ENCODE measurements around the gene SCN4A.

The SCN4A gene

DNA sequence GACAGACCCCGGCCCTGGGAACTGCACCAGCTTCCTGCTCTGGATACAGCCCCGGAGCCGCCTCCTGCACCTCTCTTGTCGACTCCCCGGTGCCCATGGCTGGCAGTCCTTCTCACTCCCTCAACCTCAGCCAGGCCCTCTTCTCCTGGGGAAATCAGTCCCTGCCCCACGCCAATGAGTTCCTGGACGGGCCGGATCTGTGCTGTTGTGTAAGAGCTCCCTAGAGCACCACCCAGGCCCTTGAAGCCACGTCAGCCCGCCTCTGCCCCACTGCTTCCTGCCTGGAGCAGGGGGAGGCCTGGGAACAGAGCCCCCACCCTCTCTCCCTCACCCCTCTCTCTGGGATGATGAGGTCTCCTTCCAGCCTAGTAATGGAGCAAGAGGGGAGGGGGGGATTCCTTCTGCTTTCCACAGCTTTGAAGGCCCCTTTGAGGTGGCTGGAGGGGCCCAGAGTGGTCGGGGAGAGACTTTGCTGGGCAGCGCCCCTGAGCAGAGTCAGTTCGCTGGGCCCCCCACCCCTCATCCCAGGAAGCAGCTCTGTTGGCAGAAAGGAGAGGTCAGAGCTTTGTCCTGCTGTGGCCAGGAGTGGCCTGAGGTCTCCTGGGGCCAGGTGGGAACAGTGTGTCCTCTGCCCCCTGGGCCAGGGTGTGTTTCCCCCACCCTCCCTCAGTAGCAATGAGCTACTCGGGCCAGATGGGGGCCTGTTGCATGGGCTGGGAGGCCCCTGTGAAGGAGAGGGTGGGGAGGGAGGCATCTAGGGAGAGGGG lies 29.2 kb upstream of the SCN4A start:
- no peak for DNase-seq (ENCODE audit: low read depth, low spot score)

GRCh38 chr17:64001091-64001579 lies 28.4 kb upstream of the SCN4A start:
- no peak for DNase-seq (ENCODE audit: low read depth, low spot score)

- DNase-seq (ENCODE audit: low read depth, low spot score): no peak
Observed at GRCh38 chr17:63999680-64000531, 27.2 kb upstream of the SCN4A start.

- no peak for DNase-seq (ENCODE audit: low read depth, low spot score)
Observed at GRCh38 chr17:63998721-63999679, 26.3 kb upstream of the SCN4A start.

DNA sequence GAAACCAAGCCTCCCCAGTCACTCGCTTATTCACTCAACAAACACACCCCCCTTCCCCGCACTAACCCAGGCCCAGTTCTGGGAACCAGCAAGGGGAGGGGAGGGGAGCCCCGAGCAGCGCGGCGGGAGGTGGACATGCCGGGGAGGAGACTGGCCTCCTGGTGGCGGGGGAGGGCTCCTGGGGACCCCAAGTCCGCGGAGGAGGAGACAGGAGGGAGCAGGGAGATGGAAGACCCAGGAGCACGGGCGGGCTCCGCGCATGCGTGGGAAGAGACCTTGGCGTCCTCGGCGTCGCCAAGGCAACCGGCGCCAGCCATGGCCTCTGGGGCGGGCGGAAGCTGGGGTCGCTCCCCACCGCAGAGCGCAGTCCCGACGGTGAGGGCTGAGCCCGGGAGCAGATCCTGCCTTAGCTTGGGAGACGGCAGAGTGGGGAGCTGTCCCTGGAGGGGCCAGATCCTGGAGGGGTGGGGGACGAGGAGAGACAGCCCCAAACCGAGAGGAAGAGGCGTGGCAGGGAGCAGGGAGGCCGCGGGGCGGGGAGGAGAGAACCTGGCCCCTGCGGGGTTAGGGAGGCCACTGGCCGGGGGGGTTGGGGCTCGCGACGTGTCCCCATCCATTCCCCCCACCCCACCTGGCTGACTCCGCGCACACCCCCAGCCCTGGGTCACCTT lies 25.5 kb upstream of the SCN4A start, which contains the start of gene PRR29:
Gene PRR29, plus strand, starts transcription at position 302 of the 671 bp plus-strand sequence. Its CDS starts 14 bp downstream, at position 316.
- peak; percentile 7 for DNase-seq (ENCODE audit: low read depth, low spot score)

DNA sequence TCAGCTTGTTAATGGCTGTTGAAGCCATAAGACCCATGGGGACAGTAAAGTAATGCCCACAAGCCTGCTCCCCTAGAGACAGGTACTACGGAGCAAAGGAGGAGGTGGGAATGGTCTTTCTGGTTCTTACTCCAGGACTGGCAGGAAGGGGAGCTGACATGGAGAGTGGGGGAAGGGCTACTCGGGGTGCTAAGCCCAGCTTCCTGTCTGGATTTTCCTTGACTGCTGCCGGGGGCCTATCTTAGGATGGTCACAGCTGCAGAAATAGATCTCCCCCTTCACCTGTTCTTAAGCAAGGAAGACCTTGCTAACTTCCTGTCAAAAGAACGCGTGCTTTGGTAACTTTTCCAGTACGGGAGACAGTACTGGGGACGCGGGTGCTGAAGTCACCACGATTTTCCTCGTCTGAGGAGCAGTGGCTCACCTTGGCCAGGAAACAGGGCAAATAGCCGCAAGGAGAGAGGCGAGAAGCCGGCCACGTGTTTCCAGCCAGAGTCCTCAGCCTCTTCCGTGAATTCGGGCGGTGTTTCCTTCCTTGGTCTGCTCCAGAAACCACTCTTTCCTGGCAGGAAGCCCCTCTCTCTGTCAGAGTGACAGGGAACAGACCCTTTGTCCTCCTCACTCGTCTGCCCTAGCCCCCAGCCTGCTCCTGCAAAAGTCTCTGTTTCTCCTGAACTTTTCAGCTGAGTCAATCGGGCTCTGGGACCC lies 24.8 kb upstream of the SCN4A start:
- DNase-seq (ENCODE audit: low read depth, low spot score): no peak

GRCh38 chr17:63996430-63997182 lies 23.9 kb upstream of the SCN4A start:
- no peak for DNase-seq (ENCODE audit: low read depth, low spot score)

- DNase-seq (ENCODE audit: low read depth, low spot score): no peak
Observed at GRCh38 chr17:63995626-63996025, 22.9 kb upstream of the SCN4A start.

DNA sequence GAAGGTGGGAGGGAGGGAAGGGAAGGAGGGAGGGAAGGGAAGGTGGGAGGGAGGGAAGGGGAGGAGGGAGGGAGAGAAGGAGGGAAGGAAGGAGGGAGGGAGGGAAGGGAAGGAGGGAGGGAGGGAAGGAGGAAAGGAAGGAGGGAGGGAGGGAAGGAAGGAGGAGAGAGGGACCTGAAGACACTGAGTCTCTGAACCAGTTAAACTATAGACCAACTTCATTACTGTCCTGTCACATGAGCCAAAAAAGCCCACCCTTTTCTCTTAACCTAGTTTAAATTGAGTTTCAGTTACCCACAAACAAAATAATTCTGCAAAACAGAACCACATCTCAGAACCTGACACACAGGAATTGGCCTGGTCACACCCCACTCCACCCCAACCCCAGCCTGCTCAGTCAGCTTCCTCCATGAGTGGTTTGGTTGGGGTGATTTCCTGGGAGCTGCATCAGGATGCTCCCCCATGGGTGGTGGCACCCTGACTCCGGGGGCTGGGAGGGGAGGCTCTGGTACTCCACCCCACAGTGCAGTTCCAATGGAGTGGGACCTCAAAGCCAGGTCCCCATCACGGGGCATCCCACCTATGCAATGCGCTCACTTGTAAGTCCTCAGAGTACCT lies 20.8 kb upstream of the SCN4A start:
- no peak for DNase-seq (ENCODE audit: low read depth, low spot score)

- no peak for DNase-seq (ENCODE audit: low read depth, low spot score)
Observed at GRCh38 chr17:63991611-63992010, 18.9 kb upstream of the SCN4A start.

DNA sequence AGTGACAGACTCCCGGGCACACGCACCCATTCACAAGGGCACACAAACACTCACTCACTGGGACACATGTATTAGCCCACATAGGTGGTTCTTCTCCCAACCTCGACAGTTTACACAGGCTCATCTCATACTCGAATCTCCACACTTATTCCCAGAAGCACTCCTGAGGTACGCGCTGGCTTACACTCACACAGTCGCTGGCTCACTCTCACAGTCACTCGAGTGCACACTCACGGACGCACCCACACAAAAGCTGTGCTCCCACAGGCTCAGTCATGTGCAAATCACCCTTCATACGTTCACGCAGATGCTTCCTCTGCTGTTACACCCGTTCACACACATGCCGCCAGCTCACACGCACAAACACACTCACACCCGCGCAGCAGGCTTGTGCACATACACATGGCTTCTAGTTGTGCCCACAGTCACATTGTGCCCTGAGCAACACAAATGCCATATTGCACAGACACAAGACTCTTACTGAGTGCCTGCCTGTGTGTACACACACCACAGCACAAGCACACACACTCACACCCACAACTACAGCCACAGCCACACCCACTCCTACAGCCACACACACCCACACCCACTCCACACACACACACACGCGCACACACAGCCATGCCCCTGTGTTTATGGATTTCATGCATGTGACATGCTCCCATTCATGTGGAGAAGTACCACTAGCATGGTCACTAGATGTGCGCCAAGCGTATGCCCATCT lies 17.1 kb upstream of the SCN4A start:
- DNase-seq (ENCODE audit: low read depth, low spot score): no peak

GRCh38 chr17:63988741-63989621 lies 16.3 kb upstream of the SCN4A start:
- DNase-seq (ENCODE audit: low read depth, low spot score): no peak

DNA sequence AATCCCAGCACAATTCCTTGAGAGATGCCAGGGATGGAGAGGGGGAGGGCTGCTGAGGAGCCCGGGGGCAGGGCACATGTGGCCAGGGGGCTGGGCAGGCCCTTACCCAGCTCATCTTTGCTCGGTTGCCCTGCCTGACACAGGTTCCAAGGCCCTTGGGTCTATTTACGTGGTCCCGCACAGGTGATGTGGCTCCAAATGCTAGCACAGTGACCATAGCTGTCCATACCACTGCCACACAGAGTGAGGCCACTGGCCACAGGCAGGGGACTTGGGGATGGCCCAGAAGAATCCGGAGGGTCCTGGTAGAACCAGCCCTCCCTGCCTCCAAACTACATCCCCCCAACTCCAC lies 15.4 kb upstream of the SCN4A start:
- DNase-seq (ENCODE audit: low read depth, low spot score): no peak

DNA sequence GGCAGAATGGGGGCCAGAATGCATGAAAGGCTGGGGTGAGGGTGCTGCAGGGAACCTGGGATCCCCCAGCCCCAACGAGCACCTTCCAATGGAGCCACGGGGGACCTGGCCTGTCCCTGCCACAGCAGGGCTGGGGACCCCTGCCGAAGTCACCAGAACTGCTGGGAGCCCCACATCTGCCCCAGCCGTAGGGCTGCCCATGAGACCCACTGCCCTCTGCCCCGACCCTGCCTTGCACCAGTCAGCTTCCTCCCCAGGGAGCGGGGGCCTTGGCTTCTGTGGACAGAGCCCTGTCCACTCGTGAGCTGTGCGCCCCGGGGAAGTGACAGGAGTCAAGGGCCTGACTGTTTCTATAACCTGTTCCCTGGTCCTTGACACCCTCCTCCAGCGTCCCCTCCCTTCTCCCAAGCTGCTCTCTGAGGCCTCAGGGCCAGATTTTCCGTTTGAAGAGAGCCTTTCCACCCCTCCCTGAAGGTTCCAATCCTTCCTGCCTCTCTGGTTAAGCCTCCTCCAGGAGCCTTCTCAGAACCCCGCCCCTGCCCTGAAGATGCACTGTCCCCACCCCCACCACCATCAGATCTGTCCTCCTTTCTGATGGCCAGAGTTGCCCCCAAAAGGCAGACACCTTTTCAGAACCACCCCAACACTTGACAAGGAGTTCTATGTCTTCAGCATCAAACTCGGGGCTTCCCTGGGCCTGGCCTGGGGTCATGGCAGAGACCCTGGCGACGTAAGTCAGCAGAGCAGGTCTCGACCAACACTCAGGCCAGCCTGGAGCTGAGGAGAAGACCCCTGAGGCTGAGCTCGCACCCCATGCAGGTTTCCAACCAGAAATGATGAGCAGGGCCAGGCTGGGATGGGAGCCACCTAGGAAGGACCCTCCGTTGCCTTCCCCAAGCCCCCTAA lies 14.8 kb upstream of the SCN4A start:
- no peak for DNase-seq (ENCODE audit: low read depth, low spot score)

GRCh38 chr17:63986821-63987220 lies 14.1 kb upstream of the SCN4A start:
- DNase-seq (ENCODE audit: low read depth, low spot score): no peak

GRCh38 chr17:63985387-63986140 lies 12.8 kb upstream of the SCN4A start:
- no peak for DNase-seq (ENCODE audit: low read depth, low spot score)

Measured in smooth muscle cell of the brain vasculature (primary cell).